PC-3 (cell line): ENCODE results near the gene GNG4.

Experiments used
- CTCF ChIP-seq: fragments of 300-600 bp; sonication (generic); conservative IDR thresholded peaks from 2 replicates; pipeline ENCODE4 v1.5.1; 2017; ENCODE audit warnings: antibody characterized with exemption, low read depth, mild to moderate bottlenecking, low read length
- EZH2 ChIP-seq: fragments of 300-600 bp; sonication (generic); IDR thresholded peaks from one replicate; pipeline ENCODE4 v1.6.1; 2017; ENCODE audit warnings: antibody characterized with exemption, mild to moderate bottlenecking, low read length; ENCODE audit not compliant: unreplicated experiment

- TF ChIP-seq CTCF (no peak), EZH2 (no peak)
These were observed 38.5 kb upstream of the GNG4 start for GRCh38 chr1:235688096-235688495.
